SH-SY5Y (cell line): ENCODE measurements around the gene ARFGAP3.

ENCODE experiments used
- GATA2 ChIP-seq: IDR thresholded peaks from 2 replicates; pipeline ENCODE4 v1.6.1; 2011; ENCODE audit warnings: mild to moderate bottlenecking, low read depth, low read length
- GATA3 ChIP-seq: IDR thresholded peaks from 2 replicates; pipeline ENCODE4 v1.6.1; 2011; ENCODE audit warnings: low read depth, mild to moderate bottlenecking, low read length, moderate library complexity

DNA sequence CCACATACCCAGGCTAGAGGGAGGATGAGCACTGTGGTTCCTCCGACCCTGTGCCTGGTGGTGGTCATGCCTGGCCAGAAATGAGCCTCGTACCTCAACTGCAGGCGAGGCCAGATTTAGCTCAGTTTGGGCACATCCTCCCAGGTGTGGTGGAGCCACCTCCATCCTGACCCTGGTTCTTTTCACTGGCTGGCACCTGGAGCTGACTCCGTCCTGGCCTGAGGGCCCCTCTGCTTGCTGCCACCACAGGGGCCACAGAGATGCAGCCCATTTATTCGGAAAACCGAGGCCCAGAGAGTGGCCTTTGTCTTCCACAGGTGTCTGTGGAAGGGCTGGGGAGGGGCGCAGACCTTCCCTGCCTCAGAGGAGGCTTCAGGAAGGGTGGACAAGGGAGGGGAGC is 9.0 kb upstream of the ARFGAP3 start:
- TF ChIP-seq GATA2, result no peak
- TF ChIP-seq GATA3, result no peak
